ENCODE measurements around the gene ADAM10. TPM values are rescaled to one million over a fixed set of nuclear protein-coding genes. Genes with fewer than 3 reads are reported as not detected.

Gene ADAM10
- total RNA-seq, 4 donors from 2014 or later, result 20.1 to 42.5 (median 33.4) TPM

DNA sequence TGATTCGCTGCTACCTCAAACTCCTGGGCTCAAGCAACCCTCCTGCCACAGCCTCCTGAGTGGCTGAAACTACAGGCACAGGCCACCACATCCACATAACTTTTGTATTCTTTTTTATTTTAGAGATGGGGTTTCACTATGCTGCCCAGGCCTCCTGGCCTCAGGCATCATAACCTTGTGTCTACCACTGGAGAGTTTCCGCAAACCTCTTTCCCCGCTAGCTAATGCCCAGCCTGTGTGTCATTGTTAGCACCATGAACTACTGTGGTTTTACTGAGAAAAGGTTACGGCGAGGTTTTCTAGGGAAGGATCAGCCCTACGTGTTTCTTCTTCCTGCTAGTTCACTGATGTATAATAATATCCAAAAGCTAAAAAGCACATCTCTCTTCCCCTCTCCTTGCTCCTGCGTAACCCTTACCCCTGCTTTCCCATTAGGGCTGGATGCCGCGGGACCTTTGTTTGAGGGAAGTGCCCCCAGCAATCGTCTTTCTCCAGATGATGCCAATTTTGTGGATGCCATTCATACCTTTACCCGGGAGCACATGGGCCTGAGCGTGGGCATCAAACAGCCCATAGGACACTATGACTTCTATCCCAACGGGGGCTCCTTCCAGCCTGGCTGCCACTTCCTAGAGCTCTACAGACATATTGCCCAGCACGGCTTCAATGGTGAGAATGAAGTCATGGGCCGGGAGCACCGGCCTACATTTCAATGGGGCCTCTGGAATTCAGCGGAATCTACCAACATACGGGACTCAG lies 204.0 kb downstream of the ADAM10 start:
- H3K36me3 ChIP-seq, result no peaks in the 10 kb centered on the region
- no peaks in the 10 kb centered on the region for H3K9me3 ChIP-seq
- ATAC-seq (no peak), DNase-seq (no peak)
- H3K4me3 ChIP-seq, result no peak overlapping the region
- intact Hi-C loops (cut with DNase I; ENCODE audit: low total_unique reads) (loop anchor here (2.0 to 5.0 kb wide), 7 partner anchors 38 to 318 kb away; partner anchors contain the start of gene MINDY2), in situ Hi-C loops (cut with MboI; ENCODE audit: low sequenced_read_pairs in 4 of 4) (loop anchor here in 1 of 4 donors (10.0 kb wide), 1 partner anchor 311 kb away; no protein-coding TSS in a partner anchor)
- no peaks in the 10 kb centered on the region for H3K27me3 ChIP-seq
- TF ChIP-seq, protein P1, sequence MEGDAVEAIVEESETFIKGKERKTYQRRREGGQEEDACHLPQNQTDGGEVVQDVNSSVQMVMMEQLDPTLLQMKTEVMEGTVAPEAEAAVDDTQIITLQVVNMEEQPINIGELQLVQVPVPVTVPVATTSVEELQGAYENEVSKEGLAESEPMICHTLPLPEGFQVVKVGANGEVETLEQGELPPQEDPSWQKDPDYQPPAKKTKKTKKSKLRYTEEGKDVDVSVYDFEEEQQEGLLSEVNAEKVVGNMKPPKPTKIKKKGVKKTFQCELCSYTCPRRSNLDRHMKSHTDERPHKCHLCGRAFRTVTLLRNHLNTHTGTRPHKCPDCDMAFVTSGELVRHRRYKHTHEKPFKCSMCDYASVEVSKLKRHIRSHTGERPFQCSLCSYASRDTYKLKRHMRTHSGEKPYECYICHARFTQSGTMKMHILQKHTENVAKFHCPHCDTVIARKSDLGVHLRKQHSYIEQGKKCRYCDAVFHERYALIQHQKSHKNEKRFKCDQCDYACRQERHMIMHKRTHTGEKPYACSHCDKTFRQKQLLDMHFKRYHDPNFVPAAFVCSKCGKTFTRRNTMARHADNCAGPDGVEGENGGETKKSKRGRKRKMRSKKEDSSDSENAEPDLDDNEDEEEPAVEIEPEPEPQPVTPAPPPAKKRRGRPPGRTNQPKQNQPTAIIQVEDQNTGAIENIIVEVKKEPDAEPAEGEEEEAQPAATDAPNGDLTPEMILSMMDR (IDR thresholded peaks at IDR 0.05 in 4 of 5, conservative IDR thresholded peaks at IDR 0.05 in 1 of 5), result no peak
- no peak for TF ChIP-seq POLR2A (IDR thresholded peaks at IDR 0.05)
- peaks cover 22 to 36% of the 10 kb centered on the region in 2 donors for H3K4me1 ChIP-seq
- H3K27ac ChIP-seq, result no peak overlapping the region

DNA sequence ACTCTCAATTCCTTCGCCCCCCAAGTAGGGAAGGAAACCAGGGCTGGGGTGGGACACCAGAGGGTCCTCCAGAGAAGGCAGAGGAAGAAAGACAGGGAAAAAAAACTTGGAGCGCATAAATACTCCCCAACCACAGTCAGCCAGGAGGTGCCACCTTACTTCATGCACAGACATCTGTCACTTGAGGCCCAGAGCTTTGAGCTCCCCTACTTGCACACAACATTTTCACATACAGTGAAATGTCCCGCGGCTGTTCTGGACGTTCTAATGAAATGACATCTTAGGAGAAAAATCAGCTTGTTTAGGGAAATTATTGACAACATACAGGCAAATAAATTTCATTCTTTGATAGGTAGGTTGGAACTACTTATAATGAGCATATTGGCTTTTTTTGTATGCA lies 204.8 kb downstream of the ADAM10 start:
- Histone ChIP-seq H3K4me1 (peaks cover 18 to 30% of the 10 kb centered on the region in 2 donors), H3K4me3 (no peak overlapping the region), H3K27ac (no peak overlapping the region), H3K36me3 (no peaks in the 10 kb centered on the region), H3K9me3 (no peaks in the 10 kb centered on the region), H3K27me3 (no peaks in the 10 kb centered on the region)
- no peak for ATAC-seq
- DNase-seq, result no peak
- intact Hi-C loops (cut with DNase I; ENCODE audit: low total_unique reads) (loop anchor here (5.0 kb wide), 6 partner anchors 37 to 317 kb away; partner anchors contain the start of gene MINDY2), in situ Hi-C loops (cut with MboI; ENCODE audit: low sequenced_read_pairs in 4 of 4) (loop anchor here in 1 of 4 donors (10.0 kb wide), 1 partner anchor 310 kb away; no protein-coding TSS in a partner anchor)
- no peak for TF ChIP-seq POLR2A (IDR thresholded peaks at IDR 0.05)
- TF ChIP-seq, protein P1 (IDR thresholded peaks at IDR 0.05 in 4 of 5, conservative IDR thresholded peaks at IDR 0.05 in 1 of 5), result no peak

DNA sequence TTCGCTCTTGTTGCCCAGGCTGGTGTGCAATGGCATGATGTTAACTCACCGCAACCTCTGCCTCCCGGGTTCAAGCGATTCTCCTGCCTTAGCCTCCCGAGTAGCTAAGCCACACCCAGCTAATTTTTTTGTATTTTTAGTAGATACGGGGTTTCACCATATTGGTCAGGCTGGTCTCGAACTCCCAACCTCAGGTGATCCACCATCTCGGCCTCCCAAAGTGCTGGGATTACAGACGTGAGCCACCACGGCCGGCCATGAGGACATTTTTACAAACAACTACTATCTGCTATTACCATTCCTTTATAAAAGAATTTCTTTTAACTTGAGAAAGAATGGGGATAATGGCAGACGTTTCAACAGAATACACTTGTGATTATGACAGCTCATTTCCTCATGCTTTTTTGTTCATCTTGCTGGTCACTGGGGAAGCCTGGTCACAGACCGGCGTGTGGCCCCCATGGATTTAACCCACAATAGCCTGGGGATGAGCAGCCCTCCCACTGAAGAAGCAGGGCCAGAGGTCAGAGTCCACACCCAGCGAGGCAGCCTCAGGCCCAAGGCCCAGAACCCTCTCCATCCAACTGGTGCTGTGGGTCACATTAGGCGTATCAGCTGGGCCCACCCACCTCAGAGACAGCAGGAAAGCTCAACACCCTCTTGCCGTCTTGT lies 205.7 kb downstream of the ADAM10 start:
- no peak for DNase-seq
- no peaks in the 10 kb centered on the region for H3K9me3 ChIP-seq

DNA sequence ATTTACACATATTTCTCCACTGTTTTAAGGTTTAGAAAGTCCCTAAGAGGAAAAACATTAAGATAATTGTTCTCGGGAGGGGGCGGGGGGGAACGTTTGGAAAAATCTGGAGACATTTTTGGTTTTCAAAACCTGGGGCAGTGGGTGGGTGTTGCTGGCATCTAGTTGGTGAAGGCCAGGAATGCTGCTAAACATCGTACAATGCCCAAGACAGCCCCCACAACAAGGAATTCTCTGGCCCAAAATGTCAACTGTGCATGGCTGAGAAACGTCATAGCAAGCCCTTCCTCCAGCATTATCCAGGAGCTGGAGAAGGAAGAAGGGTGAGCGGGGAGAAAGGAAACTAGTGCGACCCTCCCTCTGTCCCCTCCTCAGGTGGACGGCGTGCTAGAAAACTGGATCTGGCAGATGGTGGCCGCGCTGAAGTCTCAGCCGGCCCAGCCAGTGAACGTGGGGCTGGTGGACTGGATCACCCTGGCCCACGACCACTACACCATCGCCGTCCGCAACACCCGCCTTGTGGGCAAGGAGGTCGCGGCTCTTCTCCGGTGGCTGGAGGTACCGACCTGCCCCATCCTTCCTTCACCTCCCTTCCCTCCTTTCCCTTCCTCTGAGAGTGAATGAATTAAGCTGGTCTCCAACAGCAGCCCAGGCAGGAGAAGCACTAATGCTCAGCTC lies 208.0 kb downstream of the ADAM10 start:
- TF ChIP-seq POLR2A (IDR thresholded peaks at IDR 0.05), result no peak
- no peaks in the 10 kb centered on the region for H3K9me3 ChIP-seq
- DNase-seq (no peak), ATAC-seq (no peak)
- no peak overlapping the region for H3K27ac ChIP-seq
- intact Hi-C loops (cut with DNase I; ENCODE audit: low total_unique reads) (no loop called here), in situ Hi-C loops (cut with MboI; ENCODE audit: low sequenced_read_pairs in 4 of 4) (loop anchor here in 1 of 4 donors (10.0 kb wide), 1 partner anchor 307 kb away; no protein-coding TSS in a partner anchor)
- H3K36me3 ChIP-seq, result no peaks in the 10 kb centered on the region
- peaks cover 3 to 9% of the 10 kb centered on the region in 2 donors for H3K4me1 ChIP-seq
- no peak overlapping the region for H3K4me3 ChIP-seq
- no peaks in the 10 kb centered on the region for H3K27me3 ChIP-seq

More for the DNA sequence above, 205.7 kb downstream of the ADAM10 start:
- in situ Hi-C loops (cut with MboI; ENCODE audit: low sequenced_read_pairs in 4 of 4) (loop anchor here in 1 of 4 donors (10.0 kb wide), 1 partner anchor 309 kb away; no protein-coding TSS in a partner anchor), intact Hi-C loops (cut with DNase I; ENCODE audit: low total_unique reads) (no loop called here)
- peaks cover 14 to 20% of the 10 kb centered on the region in 2 donors for H3K4me1 ChIP-seq
- TF ChIP-seq, protein P1 (IDR thresholded peaks at IDR 0.05 in 4 of 5, conservative IDR thresholded peaks at IDR 0.05 in 1 of 5), result no peak
- no peak for TF ChIP-seq POLR2A (IDR thresholded peaks at IDR 0.05)
- no peak overlapping the region for H3K27ac ChIP-seq
- ATAC-seq, result no peak
- no peaks in the 10 kb centered on the region for H3K27me3 ChIP-seq
- H3K4me3 ChIP-seq, result no peak overlapping the region
- no peaks in the 10 kb centered on the region for H3K36me3 ChIP-seq
